ENCODE measurements around the gene NHLH1. TPM values are rescaled to one million over a fixed set of nuclear protein-coding genes. Genes with fewer than 3 reads are reported as not detected.

NHLH1 gene
- total RNA-seq, 4 donors from 2014 or later, result 0.46 TPM; not detected in 3

- DNase-seq (ENCODE audit: low spot score) (no peak), ATAC-seq (ENCODE audit: low FRiP score) (no peak)
- no peak for TF ChIP-seq CTCF (IDR thresholded peaks at IDR 0.05)
Measured at GRCh38 chr1:160358073-160358472, 8.8 kb upstream of the NHLH1 start.

GRCh38 chr1:160359559-160360226 lies 7.2 kb upstream of the NHLH1 start:
- no peak for TF ChIP-seq CTCF (IDR thresholded peaks at IDR 0.05)
- no peak for ATAC-seq (ENCODE audit: low FRiP score)
- DNase-seq (ENCODE audit: low spot score), result no peak

- ATAC-seq (ENCODE audit: low FRiP score) (no peak), DNase-seq (ENCODE audit: low spot score) (no peak)
- TF ChIP-seq CTCF (IDR thresholded peaks at IDR 0.05), result no peak
Measured at GRCh38 chr1:160360227-160360695, 6.6 kb upstream of the NHLH1 start.

GRCh38 chr1:160361199-160361598 lies 5.7 kb upstream of the NHLH1 start:
- DNase-seq (ENCODE audit: low spot score), result no peak
- ATAC-seq (ENCODE audit: low FRiP score), result no peak
- no peak for TF ChIP-seq CTCF (IDR thresholded peaks at IDR 0.05)

- no peak for TF ChIP-seq CTCF (IDR thresholded peaks at IDR 0.05)
- DNase-seq (ENCODE audit: low spot score) (no peak), ATAC-seq (ENCODE audit: low FRiP score) (no peak)
Measured at GRCh38 chr1:160361814-160362167, 5.1 kb upstream of the NHLH1 start.

- no peak for ATAC-seq (ENCODE audit: low FRiP score)
- TF ChIP-seq CTCF (IDR thresholded peaks at IDR 0.05), result no peak
- DNase-seq (ENCODE audit: low spot score), result no peak
Measured at GRCh38 chr1:160362168-160362957, 4.5 kb upstream of the NHLH1 start.

- DNase-seq (ENCODE audit: low spot score) (no peak), ATAC-seq (ENCODE audit: low FRiP score) (no peak)
- TF ChIP-seq CTCF (IDR thresholded peaks at IDR 0.05), result no peak
Measured at GRCh38 chr1:160363010-160363409, 3.9 kb upstream of the NHLH1 start.
